KOPT-K1 (cell line): ENCODE data around the gene PAK5.

ENCODE experiments used
- H3K27ac ChIP-seq: fragments of 200-600 bp; sonication (generic); 2 replicates; pipeline ENCODE4 v1.5.1; 2016; ENCODE audit warnings: antibody characterized with exemption, mild to moderate bottlenecking, low read depth, low read length; ENCODE audit not compliant: poor library complexity, severe bottlenecking
- H3K36me3 ChIP-seq: fragments of 200-600 bp; sonication (generic); 2 replicates; pipeline ENCODE4 v1.5.1; 2017; ENCODE audit warnings: antibody characterized with exemption, mild to moderate bottlenecking, low read length, moderate library complexity; ENCODE audit not compliant: insufficient read depth
- H3K9me3 ChIP-seq: fragments of 200-600 bp; sonication (generic); 2 replicates; pipeline ENCODE4 v1.5.1; 2017; ENCODE audit warnings: antibody characterized with exemption, low read length, mild to moderate bottlenecking; ENCODE audit not compliant: insufficient read depth, poor library complexity, severe bottlenecking

PAK5 gene

GRCh38 chr20:9532069-9532838, 306.6 kb downstream of the PAK5 start:
- no peaks in the 10 kb centered on the region for H3K9me3 ChIP-seq
- H3K27ac ChIP-seq = no peak overlapping the region
- H3K36me3 ChIP-seq = no peaks in the 10 kb centered on the region

GRCh38 chr20:9531581-9531980, 307.3 kb downstream of the PAK5 start:
- H3K9me3 ChIP-seq = no peaks in the 10 kb centered on the region
- H3K36me3 ChIP-seq = no peaks in the 10 kb centered on the region
- no peak overlapping the region for H3K27ac ChIP-seq

- Histone ChIP-seq H3K9me3 (no peaks in the 10 kb centered on the region), H3K27ac (no peak overlapping the region), H3K36me3 (no peaks in the 10 kb centered on the region)
Observed at GRCh38 chr20:9523636-9524035, 315.2 kb downstream of the PAK5 start.

GRCh38 chr20:9520086-9520485, 318.8 kb downstream of the PAK5 start:
- Histone ChIP-seq H3K36me3 (no peaks in the 10 kb centered on the region), H3K27ac (no peak overlapping the region), H3K9me3 (no peaks in the 10 kb centered on the region)

- no peaks in the 10 kb centered on the region for H3K36me3 ChIP-seq
- H3K27ac ChIP-seq = no peak overlapping the region
- no peaks in the 10 kb centered on the region for H3K9me3 ChIP-seq
Observed at GRCh38 chr20:9518576-9519175, 320.2 kb downstream of the PAK5 start.

GRCh38 chr20:9517297-9518162, 321.3 kb downstream of the PAK5 start:
- Histone ChIP-seq H3K27ac (no peak overlapping the region), H3K36me3 (no peaks in the 10 kb centered on the region), H3K9me3 (no peaks in the 10 kb centered on the region)

GRCh38 chr20:9516234-9516871, 322.5 kb downstream of the PAK5 start:
- no peaks in the 10 kb centered on the region for H3K9me3 ChIP-seq

GRCh38 chr20:9515741-9516233, 323.1 kb downstream of the PAK5 start:
- Histone ChIP-seq H3K27ac (no peak overlapping the region), H3K9me3 (no peaks in the 10 kb centered on the region), H3K36me3 (no peaks in the 10 kb centered on the region)

More at GRCh38 chr20:9516234-9516871, 322.5 kb downstream of the PAK5 start:
- H3K36me3 ChIP-seq = no peaks in the 10 kb centered on the region
- no peak overlapping the region for H3K27ac ChIP-seq

GRCh38 chr20:9515214-9515585, 323.7 kb downstream of the PAK5 start:
- Histone ChIP-seq H3K9me3 (no peaks in the 10 kb centered on the region), H3K27ac (no peak overlapping the region), H3K36me3 (no peaks in the 10 kb centered on the region)

- Histone ChIP-seq H3K9me3 (no peaks in the 10 kb centered on the region), H3K36me3 (no peaks in the 10 kb centered on the region), H3K27ac (no peak within 1 kb of the TSS)
Observed at GRCh38 chr20:9514461-9515213, 324.2 kb downstream of the PAK5 start, which contains the start of gene LAMP5. LAMP5 (plus strand) TSS chr20:9514590; CDS start chr20:9514853, 263 bp downstream.

GRCh38 chr20:9514072-9514460, 324.8 kb downstream of the PAK5 start:
- H3K9me3 ChIP-seq = no peaks in the 10 kb centered on the region
- no peak overlapping the region for H3K27ac ChIP-seq
- no peaks in the 10 kb centered on the region for H3K36me3 ChIP-seq

- Histone ChIP-seq H3K36me3 (no peaks in the 10 kb centered on the region), H3K27ac (no peak overlapping the region), H3K9me3 (peaks cover 7% of the 10 kb centered on the region)
Observed at GRCh38 chr20:9510911-9511310, 328.0 kb downstream of the PAK5 start.

- no peak overlapping the region for H3K27ac ChIP-seq
- no peaks in the 10 kb centered on the region for H3K36me3 ChIP-seq
- H3K9me3 ChIP-seq = peaks cover 10% of the 10 kb centered on the region
Observed at GRCh38 chr20:9509246-9509645, 329.6 kb downstream of the PAK5 start.

GRCh38 chr20:9508696-9509178, 330.1 kb downstream of the PAK5 start:
- Histone ChIP-seq H3K36me3 (no peaks in the 10 kb centered on the region), H3K27ac (no peak overlapping the region), H3K9me3 (peaks cover 10% of the 10 kb centered on the region)
